Measurements from ENCODE around the gene REG3G. TPM values are rescaled to one million over a fixed set of nuclear protein-coding genes. Genes with fewer than 3 reads are reported as not detected.

REG3G gene
- not detected in 2 replicates for total RNA-seq

GRCh38 chr2:79025421-79025820 is at the start of gene REG3G:
REG3G (plus strand) TSS chr2:79025702; CDS start chr2:79026094, 392 bp downstream.

Other genes starting within 250 kb of the REG3G start
- gene REG1B, start 62.3 kb downstream of the REG3G start, total RNA-seq = not detected in 2 replicates
- gene REG1A, start 94.8 kb downstream of the REG3G start, total RNA-seq = not detected in 2 replicates
- gene REG3A, start 134.1 kb downstream of the REG3G start, total RNA-seq = not detected in 2 replicates